Lung (tissue), 12 donors: ENCODE results near the gene LPIN1. TPM values are rescaled to one million over a fixed set of nuclear protein-coding genes. Genes with fewer than 3 reads are reported as not detected.

Experiments
- ATAC-seq: fragments of 200-7000 bp; cut with Tn5 transposase; one replicate; pipeline ENCODE4 v1.9.1; 2020; ENCODE audit warnings: moderate number of reproducible peaks; ENCODE audit not compliant: insufficient read depth, low FRiP score
- DNase-seq, 3 donors: peaks; one replicate each; pipeline ENCODE4 v3.0.0-alpha.2; 2013 to 2017
- H3K27ac ChIP-seq, 2 donors: one replicate each; pipeline ENCODE4 v1.5.1; 2013; ENCODE audit warnings: mild to moderate bottlenecking in 2 of 2, moderate library complexity in 2 of 2, control low read depth in 1 of 2, inconsistent platforms in 1 of 2, low read depth in 1 of 2, low read length in 1 of 2
- H3K27me3 ChIP-seq, 3 donors: one replicate each; pipeline ENCODE4 v1.5.1; 2013; ENCODE audit warnings: low read length in 2 of 3; ENCODE audit not compliant: control insufficient read depth in 3 of 3, insufficient read depth in 3 of 3
- H3K36me3 ChIP-seq, 4 donors: one replicate each; pipeline ENCODE4 v1.5.1; 2013; ENCODE audit warnings: low read length in 4 of 4, mild to moderate bottlenecking in 1 of 4, moderate library complexity in 1 of 4; ENCODE audit not compliant: control insufficient read depth in 4 of 4, insufficient read depth in 4 of 4
- H3K4me1 ChIP-seq, 5 donors: one replicate each; pipeline ENCODE4 v1.5.1; 2013; ENCODE audit warnings: low read length in 5 of 5, mild to moderate bottlenecking in 2 of 5, moderate library complexity in 1 of 5; ENCODE audit not compliant: control insufficient read depth in 5 of 5, insufficient read depth in 5 of 5
- H3K4me3 ChIP-seq: one replicate; pipeline ENCODE4 v1.5.1; 2013; ENCODE audit warnings: mild to moderate bottlenecking, control low read depth, moderate library complexity
- H3K9ac ChIP-seq, 2 donors: one replicate each; pipeline ENCODE4 v1.5.1; 2013; ENCODE audit warnings: low read length in 2 of 2, control low read depth in 1 of 2; ENCODE audit not compliant: insufficient read depth in 1 of 2
- H3K9me3 ChIP-seq, 4 donors: one replicate each; pipeline ENCODE4 v1.5.1; 2013; ENCODE audit warnings: low read length in 3 of 4, mild to moderate bottlenecking in 1 of 4, moderate library complexity in 1 of 4; ENCODE audit not compliant: control insufficient read depth in 4 of 4, insufficient read depth in 3 of 4
- WGBS, 2 donors: extraction: QIAGEN DNeasy Blood & Tissue Kit; methylation state at CpG; one replicate each; pipeline ENCODE4 v1.1.7; 2013; 5-methylcytosine and 5-hydroxymethylcytosine counted together
- polyA plus RNA-seq, 2 donors: library from polyadenylated mRNA; stranded (reverse); fragments of 200-250 nt; gene quantifications; one replicate each; pipeline ENCODE4 v1.2.1, GENCODE V29; 2013
- total RNA-seq, 2 donors: library from RNA; depleted of rRNA in 1 of 2; stranded (reverse); fragments of >200 nt in 1 of 2; gene quantifications; one replicate each; pipeline ENCODE4 v1.2.1, GENCODE V29; 2014 to 2021
- TF ChIP-seq, protein P1 (sequence below): IDR thresholded peaks from 2 replicates; pipeline ENCODE4 v1.5.1; 2012; ENCODE audit warnings: mild to moderate bottlenecking; ENCODE audit errors: control extremely low read depth, extremely low read depth
- donor health status: control.
- donor health status: control.
- donor health status: Bipolar disorder and iron deficiency.
- donor health status: healthy.
- donor health status: DM: yes; HTN: yes; CAD: no.

LPIN1 gene
- total and polyA plus RNA-seq, 4 donors: 14.7 to 43.4 (median 26.0) TPM

DNA sequence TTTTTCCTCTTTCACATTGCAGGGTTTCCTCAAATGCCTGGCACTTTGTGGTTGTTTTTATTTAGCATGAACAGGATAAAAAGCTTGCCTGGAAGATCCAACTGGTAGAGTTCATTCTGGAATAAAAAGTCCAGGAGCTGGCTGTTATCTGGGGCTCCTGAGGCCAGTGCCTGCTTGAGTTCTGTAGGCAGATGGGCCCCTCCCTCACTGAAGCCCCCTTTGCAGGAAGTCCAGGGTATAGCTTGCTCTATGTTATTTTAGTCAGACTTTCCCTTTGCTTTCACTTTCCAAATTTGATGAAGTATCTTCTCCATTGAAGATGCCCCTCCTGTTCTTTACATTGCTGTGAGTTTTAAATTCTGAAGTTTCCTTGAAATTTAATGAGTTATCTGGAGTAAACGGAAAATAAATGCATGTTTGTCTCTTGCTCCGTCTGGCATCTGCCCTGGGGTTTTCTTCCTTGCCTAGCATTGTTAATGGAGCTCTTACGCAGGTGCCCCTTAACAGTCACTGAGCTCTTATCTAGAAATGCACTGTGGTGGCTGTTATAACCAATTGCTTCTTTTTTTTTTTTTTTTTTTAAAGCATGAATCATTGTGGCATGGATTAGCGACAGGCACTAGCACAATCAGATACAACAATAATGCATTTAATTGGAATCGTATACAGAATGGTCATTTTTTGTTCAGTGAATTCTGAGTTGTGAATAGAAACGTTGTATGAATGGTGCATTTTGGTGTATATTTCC is 27.0 kb upstream of the LPIN1 start:
- 39 to 56% methylated on average over 6 of the region's 6 CpGs for WGBS, 2 donors
- H3K9me3 ChIP-seq: no peaks in the 10 kb centered on the region
- H3K4me3 ChIP-seq: no peak overlapping the region
- H3K9ac ChIP-seq: no peak overlapping the region
- H3K27ac ChIP-seq: no peak overlapping the region
- TF ChIP-seq, protein P1, sequence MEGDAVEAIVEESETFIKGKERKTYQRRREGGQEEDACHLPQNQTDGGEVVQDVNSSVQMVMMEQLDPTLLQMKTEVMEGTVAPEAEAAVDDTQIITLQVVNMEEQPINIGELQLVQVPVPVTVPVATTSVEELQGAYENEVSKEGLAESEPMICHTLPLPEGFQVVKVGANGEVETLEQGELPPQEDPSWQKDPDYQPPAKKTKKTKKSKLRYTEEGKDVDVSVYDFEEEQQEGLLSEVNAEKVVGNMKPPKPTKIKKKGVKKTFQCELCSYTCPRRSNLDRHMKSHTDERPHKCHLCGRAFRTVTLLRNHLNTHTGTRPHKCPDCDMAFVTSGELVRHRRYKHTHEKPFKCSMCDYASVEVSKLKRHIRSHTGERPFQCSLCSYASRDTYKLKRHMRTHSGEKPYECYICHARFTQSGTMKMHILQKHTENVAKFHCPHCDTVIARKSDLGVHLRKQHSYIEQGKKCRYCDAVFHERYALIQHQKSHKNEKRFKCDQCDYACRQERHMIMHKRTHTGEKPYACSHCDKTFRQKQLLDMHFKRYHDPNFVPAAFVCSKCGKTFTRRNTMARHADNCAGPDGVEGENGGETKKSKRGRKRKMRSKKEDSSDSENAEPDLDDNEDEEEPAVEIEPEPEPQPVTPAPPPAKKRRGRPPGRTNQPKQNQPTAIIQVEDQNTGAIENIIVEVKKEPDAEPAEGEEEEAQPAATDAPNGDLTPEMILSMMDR: no peak
- no peak for DNase-seq
- peaks cover 0 to 3% (median 0%) of the 10 kb centered on the region in 3 donors for H3K27me3 ChIP-seq
- no peak for ATAC-seq
- H3K4me1 ChIP-seq: peaks cover 0 to 8% (median 0%) of the 10 kb centered on the region in 5 donors
- H3K36me3 ChIP-seq: no peaks in the 10 kb centered on the region

DNA sequence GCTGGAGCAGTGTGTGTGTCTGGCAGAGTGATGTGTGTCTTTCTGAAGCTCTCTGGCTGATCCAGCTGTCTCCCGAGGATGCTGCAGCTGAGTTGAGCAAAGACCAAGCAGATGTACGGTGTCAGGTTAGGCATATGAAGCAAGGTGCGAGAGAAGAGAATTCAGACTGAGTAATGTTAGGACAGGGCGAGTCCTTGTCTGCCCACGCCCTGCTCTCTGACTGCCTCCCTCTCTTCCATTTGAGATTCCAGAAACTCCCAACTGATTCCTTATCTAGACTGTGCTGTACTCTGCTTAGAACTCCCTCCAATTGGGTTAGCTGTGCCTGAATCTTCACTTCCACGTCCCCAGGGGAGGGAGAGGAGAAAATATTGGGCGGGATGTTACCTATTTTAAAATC is 25.7 kb upstream of the LPIN1 start:
- Histone ChIP-seq H3K27ac (no peak overlapping the region), H3K9ac (no peak overlapping the region), H3K4me3 (no peak overlapping the region), H3K9me3 (no peaks in the 10 kb centered on the region), H3K4me1 (peaks cover 0 to 8% (median 0%) of the 10 kb centered on the region in 5 donors), H3K36me3 (no peaks in the 10 kb centered on the region), H3K27me3 (peaks cover 0 to 3% (median 0%) of the 10 kb centered on the region in 3 donors)
- TF ChIP-seq, protein P1: no peak
- 91 to 93% methylated on average over 7 of the region's 7 CpGs for WGBS, 2 donors
- ATAC-seq (no peak), DNase-seq (no peak)

GRCh38 chr2:11722292-11723060 is 24.0 kb upstream of the LPIN1 start:
- no peaks in the 10 kb centered on the region for H3K36me3 ChIP-seq
- peaks cover 0 to 3% (median 0%) of the 10 kb centered on the region in 3 donors for H3K27me3 ChIP-seq
- H3K9me3 ChIP-seq: no peaks in the 10 kb centered on the region
- no peak overlapping the region for H3K9ac ChIP-seq
- WGBS, 2 donors: 60 to 71% methylated on average over 3 of the region's 3 CpGs
- TF ChIP-seq, protein P1: no peak
- DNase-seq (no peak), ATAC-seq (no peak)
- H3K27ac ChIP-seq: peak overlapping the region in 1 of 2 donors; percentile 47
- H3K4me3 ChIP-seq: no peak overlapping the region
- H3K4me1 ChIP-seq: peaks cover 0 to 8% (median 0%) of the 10 kb centered on the region in 5 donors
